ENCODE measurements around the gene PDCD1.

PDCD1 gene

DNA sequence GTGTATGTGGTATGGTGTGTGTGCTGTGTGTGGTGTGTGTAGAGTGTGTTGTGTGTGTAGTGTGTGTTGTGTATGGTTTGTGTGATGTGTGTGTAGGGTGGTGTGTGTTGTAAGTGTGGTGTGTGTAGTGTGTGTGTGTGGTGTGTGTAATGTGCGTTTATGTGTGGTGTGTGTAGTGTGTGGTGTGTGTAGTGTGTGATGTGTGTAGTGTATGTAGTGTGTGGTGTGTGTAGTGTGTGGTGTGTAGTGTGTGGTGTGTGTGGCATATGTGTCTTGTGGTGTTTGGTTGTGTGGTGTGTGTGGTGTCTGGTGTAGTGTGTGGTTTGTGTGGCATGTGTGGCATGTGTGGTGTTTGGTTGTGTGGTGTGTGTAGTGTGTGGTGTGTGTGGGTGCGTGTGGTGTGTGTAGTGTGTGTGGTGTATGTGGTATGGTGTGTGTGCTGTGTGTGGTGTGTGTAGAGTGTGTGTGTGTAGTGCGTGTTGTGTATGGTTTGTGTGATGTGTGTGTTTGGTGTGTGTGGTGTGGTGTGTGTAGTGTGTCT lies 6.8 kb upstream of the PDCD1 start:
- Histone ChIP-seq H3K4me3 (ENCODE audit: low read length) (no peak overlapping the region), H3K9me3 (ENCODE audit: control insufficient read depth, insufficient read depth, low read length) (peaks cover 12% of the 10 kb centered on the region; the same call in 1 of the 2 replicates), H3K79me2 (ENCODE audit: control insufficient read depth, low read length) (no peaks in the 10 kb centered on the region), H3F3A (ENCODE audit: control insufficient read depth, insufficient read depth) (peaks cover 8% of the 10 kb centered on the region), H3K4me1 (ENCODE audit: control insufficient read depth, low read length) (peaks cover 4% of the 10 kb centered on the region), H3K27ac (ENCODE audit: low read depth, low read length) (no peak overlapping the region), H4K20me1 (ENCODE audit: control insufficient read depth, insufficient read depth, low read depth, low read length) (no peaks in the 10 kb centered on the region), H3K36me3 (ENCODE audit: control insufficient read depth, low read length) (no peaks in the 10 kb centered on the region), H3K27me3 (ENCODE audit: control insufficient read depth, low read length) (peaks cover 9% of the 10 kb centered on the region; the same call in 1 of the 2 replicates), H3K9me2 (replicated peaks; ENCODE audit: control insufficient read depth, low read length) (no peaks in the 10 kb centered on the region), H3K4me2 (ENCODE audit: low read length) (no peak overlapping the region)
- TF ChIP-seq, protein P1, sequence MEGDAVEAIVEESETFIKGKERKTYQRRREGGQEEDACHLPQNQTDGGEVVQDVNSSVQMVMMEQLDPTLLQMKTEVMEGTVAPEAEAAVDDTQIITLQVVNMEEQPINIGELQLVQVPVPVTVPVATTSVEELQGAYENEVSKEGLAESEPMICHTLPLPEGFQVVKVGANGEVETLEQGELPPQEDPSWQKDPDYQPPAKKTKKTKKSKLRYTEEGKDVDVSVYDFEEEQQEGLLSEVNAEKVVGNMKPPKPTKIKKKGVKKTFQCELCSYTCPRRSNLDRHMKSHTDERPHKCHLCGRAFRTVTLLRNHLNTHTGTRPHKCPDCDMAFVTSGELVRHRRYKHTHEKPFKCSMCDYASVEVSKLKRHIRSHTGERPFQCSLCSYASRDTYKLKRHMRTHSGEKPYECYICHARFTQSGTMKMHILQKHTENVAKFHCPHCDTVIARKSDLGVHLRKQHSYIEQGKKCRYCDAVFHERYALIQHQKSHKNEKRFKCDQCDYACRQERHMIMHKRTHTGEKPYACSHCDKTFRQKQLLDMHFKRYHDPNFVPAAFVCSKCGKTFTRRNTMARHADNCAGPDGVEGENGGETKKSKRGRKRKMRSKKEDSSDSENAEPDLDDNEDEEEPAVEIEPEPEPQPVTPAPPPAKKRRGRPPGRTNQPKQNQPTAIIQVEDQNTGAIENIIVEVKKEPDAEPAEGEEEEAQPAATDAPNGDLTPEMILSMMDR (IDR thresholded peaks at IDR 0.05; ENCODE audit: low read depth, low read length, poor library complexity, severe bottlenecking), result no peak
- no peak for TF ChIP-seq EZH2phosphoT487 (IDR thresholded peaks at IDR 0.05; ENCODE audit: borderline replicate concordance, low read length)

DNA sequence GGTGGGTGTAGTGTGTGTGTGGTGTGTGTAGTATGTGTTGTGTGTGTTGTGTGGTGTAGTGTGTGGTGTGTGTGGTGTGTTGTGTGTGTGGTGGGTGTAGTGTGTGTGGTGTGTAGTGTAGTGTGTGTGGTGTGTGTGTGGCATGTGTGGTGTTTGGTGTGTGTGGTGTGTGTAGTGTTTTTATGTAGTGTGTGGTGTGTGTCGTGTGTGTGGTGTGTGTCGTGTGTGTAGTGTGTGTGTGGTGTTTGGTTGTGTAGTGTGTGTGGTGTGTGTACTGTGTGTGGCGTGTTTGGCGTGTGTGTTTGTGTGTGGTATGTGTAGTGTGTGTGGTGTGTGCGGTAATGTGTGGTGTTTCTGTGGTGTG lies 6.1 kb upstream of the PDCD1 start:
- TF ChIP-seq EZH2phosphoT487 (IDR thresholded peaks at IDR 0.05; ENCODE audit: borderline replicate concordance, low read length), result no peak
- TF ChIP-seq, protein P1 (IDR thresholded peaks at IDR 0.05; ENCODE audit: low read depth, low read length, poor library complexity, severe bottlenecking), result no peak
- no peaks in the 10 kb centered on the region for H4K20me1 ChIP-seq (ENCODE audit: control insufficient read depth, insufficient read depth, low read depth, low read length)
- no peaks in the 10 kb centered on the region for H3K36me3 ChIP-seq (ENCODE audit: control insufficient read depth, low read length)
- H3K27me3 ChIP-seq (ENCODE audit: control insufficient read depth, low read length), result peaks cover 9% of the 10 kb centered on the region; the same call in 1 of the 2 replicates
- H3F3A ChIP-seq (ENCODE audit: control insufficient read depth, insufficient read depth), result peaks cover 8% of the 10 kb centered on the region
- no peaks in the 10 kb centered on the region for H3K9me2 ChIP-seq (replicated peaks; ENCODE audit: control insufficient read depth, low read length)
- H3K4me3 ChIP-seq (ENCODE audit: low read length), result no peak overlapping the region
- peaks cover 12% of the 10 kb centered on the region; the same call in 1 of the 2 replicates for H3K9me3 ChIP-seq (ENCODE audit: control insufficient read depth, insufficient read depth, low read length)
- no peaks in the 10 kb centered on the region for H3K79me2 ChIP-seq (ENCODE audit: control insufficient read depth, low read length)
- H3K4me2 ChIP-seq (ENCODE audit: low read length), result no peak overlapping the region
- H3K4me1 ChIP-seq (ENCODE audit: control insufficient read depth, low read length), result peaks cover 11% of the 10 kb centered on the region
- no peak overlapping the region for H3K27ac ChIP-seq (ENCODE audit: low read depth, low read length)

DNA sequence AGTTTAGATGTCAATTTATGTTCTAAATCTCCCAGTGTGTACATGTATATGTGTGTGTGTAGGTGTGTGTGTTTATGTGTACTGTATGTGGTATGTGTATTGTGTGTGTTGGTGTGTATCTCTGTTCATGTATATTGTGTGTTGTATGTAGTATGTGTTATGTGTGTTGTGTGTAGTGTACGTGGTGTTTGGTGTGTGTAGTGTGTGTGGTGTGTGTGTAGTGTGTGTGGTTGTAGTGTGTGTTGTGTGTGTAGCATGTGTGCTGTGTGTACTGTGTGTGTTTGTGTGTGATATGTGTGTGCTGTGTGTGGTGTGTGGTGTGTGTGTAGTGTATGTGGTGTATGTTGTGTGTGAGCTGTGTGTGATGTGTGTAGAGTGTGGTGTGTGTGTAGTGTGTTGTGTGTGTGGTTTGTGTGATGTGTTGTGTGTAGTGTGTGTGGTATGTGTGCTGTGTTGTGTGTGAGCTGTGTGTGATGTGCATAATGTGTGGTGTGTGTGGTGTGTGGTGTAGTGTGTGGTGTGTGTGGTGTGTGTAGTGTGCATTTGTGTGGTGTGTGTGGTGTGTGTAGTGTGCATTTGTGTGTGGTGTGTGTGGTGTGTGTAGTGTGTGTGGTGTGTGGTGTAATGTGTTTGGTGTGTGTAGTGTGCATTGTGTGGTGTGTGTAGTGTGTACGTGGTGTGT lies 5.6 kb upstream of the PDCD1 start:
- Histone ChIP-seq H3F3A (ENCODE audit: control insufficient read depth, insufficient read depth) (peaks cover 8% of the 10 kb centered on the region), H3K27ac (ENCODE audit: low read depth, low read length) (no peak overlapping the region), H3K79me2 (ENCODE audit: control insufficient read depth, low read length) (no peaks in the 10 kb centered on the region), H3K4me1 (ENCODE audit: control insufficient read depth, low read length) (peaks cover 16% of the 10 kb centered on the region), H3K4me2 (ENCODE audit: low read length) (no peak overlapping the region), H3K9me2 (replicated peaks; ENCODE audit: control insufficient read depth, low read length) (no peaks in the 10 kb centered on the region), H3K27me3 (ENCODE audit: control insufficient read depth, low read length) (peaks cover 9% of the 10 kb centered on the region; the same call in 1 of the 2 replicates), H4K20me1 (ENCODE audit: control insufficient read depth, insufficient read depth, low read depth, low read length) (no peaks in the 10 kb centered on the region), H3K9me3 (ENCODE audit: control insufficient read depth, insufficient read depth, low read length) (peaks cover 12% of the 10 kb centered on the region; the same call in 1 of the 2 replicates), H3K36me3 (ENCODE audit: control insufficient read depth, low read length) (no peaks in the 10 kb centered on the region), H3K4me3 (ENCODE audit: low read length) (no peak overlapping the region)
- no peak for TF ChIP-seq EZH2phosphoT487 (IDR thresholded peaks at IDR 0.05; ENCODE audit: borderline replicate concordance, low read length)
- TF ChIP-seq, protein P1 (IDR thresholded peaks at IDR 0.05; ENCODE audit: low read depth, low read length, poor library complexity, severe bottlenecking), result no peak
